HG02938 (cell line): ENCODE measurements around the gene LRWD1.
"Not testable (repeated sequence)": the region's sequence is repeated elsewhere in the genome, so short reads cannot be mapped to it uniquely, and the experiment has no call there.

Experiments
- ATAC-seq: cut with Tn5 transposase; IDR thresholded peaks from one replicate; pipeline ENCODE4 v1.9.1; 2021; ENCODE audit warnings: mild to moderate bottlenecking, moderate library complexity; ENCODE audit not compliant: unreplicated experiment

LRWD1 gene

DNA sequence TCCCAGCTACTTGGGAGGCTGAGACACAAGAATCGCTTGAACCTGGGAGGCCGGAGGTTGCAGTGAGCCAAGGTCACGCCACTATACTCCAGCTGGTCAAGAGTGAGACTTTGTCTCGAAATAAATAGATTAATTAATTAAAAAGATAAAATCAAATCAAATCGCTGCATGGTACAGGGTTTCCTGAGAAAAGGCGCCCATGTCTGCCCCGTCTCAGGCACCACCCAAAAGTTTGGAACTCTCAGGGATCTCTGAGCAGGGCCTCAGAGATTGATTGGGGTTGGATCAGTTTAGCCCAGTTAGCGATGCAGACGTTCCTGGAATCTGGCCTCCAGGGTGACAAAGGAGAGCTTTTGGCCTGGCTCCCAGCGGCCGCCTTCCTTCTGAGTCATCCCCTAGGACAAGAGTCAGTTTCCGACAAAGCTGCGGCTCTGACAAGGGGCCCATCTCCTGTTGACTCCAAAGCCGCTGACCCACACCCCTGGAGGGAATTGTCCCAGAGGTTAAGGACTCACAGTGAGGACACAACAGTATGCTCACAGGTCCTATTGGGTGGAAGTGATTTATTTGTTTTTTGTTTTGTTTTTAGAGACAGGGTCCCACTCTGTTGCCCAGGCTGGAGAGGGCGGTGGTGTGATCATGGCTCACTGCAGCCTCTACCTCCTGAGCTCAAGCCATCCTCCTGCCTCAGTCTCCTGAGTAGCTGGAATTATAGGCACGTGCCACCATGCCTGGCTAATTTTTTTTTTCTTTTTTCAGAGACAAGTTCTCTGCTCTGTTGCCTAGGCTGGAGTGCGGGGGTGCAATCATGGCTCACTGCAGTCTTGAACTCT is 24.6 kb upstream of the LRWD1 start:
- no peak for ATAC-seq

DNA sequence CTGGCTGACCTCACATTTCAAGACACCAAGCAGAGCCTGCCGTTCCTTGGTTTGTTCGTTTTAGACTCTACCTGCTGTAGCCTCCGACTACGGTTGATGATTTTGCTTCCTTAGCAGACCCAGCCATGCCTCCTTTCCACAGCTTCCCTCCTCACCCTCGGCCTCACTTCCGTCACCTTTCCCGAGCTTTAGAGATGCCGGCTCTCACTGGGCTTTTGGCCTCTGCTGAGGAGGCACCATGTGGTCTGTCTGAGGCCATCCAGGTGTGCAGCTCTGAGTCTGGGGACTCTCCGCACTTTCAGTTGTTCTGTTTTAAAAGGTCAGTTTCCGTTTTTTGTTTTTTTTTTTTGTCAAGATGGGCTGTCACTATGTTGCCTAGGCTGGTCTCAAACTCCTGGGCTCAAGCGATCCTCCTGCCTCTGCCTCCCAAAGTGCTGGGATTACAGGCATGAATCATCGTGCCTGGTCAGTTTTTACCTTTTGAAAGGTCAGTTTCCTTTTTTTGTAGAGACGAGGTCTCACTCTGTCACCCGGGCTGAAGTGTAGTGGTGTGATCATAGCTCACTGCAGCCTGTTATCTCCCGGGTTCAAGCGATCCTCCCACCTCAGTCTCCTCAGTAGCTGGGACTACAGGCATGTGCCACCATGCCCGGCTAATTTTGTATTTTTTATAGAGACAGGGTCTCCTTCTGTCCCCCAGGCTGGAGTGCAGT is 19.7 kb upstream of the LRWD1 start:
- ATAC-seq: peak; percentile 42

DNA sequence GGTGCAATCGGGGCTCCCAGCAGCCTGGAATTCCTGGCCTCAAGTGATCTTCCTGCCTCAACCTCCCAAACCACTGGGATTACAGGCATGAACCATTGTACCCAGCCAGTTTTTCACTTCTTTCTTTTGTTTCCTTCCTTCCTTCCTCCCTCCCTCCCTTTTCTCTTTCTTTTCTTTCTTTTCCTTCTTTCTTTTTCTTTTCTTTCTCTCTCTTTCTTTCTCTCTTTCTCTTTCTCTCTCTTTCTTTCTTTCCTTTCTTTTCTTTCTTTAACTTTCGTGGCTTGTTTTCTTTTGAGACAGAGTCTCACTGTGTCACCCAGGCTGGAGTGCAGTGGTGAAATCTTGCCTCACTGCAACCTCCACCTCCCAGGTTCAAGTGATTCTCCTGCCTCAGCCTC is 19.1 kb upstream of the LRWD1 start:
- ATAC-seq: no peak

DNA sequence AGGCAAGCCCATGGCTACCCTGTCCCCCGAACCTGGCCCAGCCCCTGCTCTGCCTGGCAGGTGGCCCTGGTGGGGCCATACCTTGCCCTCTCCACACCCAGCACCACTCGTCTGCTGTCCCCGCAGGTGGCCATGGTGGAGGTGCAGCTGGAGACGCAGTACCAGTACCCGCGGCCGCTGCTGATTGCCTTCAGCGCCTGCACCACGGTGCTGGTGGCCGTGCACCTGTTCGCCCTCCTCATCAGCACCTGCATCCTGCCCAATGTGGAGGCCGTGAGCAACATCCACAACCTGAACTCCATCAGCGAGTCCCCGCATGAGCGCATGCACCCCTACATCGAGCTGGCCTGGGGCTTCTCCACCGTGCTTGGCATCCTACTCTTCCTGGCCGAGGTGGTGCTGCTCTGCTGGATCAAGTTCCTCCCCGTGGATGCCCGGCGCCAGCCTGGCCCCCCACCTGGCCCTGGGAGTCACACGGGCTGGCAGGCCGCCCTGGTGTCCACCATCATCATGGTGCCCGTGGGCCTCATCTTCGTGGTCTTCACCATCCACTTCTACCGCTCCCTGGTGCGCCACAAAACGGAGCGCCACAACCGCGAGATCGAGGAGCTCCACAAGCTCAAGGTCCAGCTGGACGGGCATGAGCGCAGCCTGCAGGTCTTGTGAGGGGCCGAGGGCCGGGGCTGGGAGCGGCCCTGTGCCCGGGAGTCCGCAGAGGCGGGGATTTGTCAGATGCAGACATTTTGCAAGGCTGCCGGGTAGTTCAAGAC is 18.2 kb upstream of the LRWD1 start:
- no peak for ATAC-seq

DNA sequence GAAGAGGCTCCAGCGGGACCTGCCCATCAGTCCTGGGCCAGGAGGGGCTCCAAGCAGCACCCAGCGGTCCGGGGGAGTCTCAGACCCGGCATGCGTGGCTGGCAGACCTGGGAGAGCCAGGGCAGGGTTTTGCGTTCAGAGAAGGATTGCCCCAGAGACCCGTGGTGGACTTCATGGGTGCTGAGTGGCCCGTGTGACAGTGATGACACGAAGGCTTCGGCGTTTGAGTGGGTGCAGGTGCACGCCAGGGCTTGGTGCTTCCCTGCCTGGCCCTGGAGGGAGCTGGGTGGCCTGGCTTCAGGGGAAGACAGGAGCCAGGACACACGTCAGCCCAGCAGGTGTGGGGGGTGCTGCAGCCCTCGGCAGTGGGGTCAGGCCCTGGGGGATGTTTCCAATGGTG is 17.5 kb upstream of the LRWD1 start:
- no peak for ATAC-seq

DNA sequence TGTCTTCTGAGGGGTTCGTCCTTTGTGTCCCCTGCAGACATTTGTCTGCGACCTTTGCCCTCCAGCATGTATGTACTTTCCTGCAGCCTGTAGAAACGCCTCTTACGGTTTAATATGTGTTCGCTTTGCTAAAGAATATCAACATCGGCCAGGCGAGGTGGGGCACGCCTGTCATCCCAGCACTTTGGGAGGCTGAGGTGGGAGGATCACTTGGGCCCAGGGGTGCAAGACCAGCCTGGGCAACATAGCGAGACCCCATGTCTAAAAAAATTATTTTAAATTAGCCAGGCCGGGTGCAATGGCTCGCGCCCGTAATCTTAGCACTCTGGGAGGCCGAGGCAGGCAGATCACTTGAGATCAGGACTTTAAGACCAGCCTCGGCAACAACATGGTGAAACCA is 15.6 kb upstream of the LRWD1 start:
- ATAC-seq: no peak

DNA sequence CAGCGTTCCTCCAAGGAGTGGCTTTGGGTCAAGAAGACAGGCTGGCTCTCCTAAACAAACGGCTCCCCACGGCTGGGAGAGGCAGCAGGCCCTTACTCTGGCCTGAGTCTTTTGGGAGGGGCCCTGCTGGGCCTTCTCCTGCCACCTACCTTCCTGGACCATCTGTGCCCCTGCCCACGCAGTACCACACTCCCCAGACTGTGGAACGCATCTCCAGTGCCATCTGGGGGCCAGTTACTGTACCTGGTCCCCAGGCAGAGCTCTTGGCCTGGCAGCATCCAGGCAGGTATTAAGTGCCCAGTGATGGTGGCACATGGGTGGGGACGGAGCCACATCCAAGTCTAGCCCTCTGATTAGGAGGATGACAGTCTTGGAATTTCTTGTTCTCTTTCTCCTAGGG is 14.5 kb upstream of the LRWD1 start:
- no peak for ATAC-seq

DNA sequence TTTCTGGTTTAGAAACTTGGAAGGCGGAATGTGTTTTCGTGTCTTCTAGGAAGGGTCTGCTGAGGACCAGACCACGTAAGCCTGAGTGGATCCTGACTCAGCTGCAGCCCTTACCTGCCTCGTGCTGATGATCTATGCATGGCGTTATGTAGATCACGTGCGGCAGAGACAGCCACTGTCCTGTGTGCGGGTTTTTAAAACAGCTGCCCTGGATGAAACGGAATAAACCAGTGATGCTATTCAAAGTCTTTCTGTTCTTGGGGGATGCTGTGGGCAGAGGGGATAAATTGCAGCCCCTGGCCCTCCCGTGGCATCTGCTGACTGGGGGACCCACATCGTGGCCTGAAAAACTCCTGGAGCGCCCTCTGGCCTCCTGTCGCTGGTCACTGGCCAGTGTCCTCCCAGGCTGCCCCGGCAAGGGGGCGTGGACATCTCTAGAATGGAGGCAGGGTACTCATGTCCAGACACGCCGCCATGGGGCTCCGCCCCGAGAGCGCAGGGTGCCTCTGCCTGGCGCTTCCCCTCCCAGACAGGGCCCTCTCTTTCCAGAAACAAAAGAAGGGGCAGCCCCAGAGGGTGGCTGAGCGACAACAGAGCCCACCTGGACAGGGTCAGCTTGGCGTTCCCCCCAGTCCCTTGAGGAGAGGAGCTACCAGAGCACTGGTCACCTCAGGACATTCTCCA is 13.3 kb upstream of the LRWD1 start:
- ATAC-seq: no peak

DNA sequence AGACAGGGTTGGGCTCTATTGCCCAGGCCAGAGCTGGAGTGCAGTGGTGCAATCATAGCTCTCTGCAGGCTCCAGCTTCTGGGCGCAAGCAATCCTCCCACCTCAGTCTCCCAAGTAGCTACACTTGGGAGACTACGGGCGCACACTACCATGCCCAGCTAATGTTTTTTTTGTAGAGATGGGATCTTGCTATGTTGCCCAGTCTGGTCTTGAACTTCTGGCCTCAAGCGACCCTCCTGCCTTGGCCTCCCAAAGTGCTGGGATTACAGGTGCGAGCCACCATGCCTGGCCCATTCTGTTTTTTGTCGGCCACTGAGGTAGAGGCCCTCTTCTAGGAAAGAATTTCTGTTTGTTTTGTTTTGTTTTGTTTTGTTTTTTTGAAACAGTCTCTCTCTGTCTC is 12.3 kb upstream of the LRWD1 start:
- ATAC-seq: no peak

DNA sequence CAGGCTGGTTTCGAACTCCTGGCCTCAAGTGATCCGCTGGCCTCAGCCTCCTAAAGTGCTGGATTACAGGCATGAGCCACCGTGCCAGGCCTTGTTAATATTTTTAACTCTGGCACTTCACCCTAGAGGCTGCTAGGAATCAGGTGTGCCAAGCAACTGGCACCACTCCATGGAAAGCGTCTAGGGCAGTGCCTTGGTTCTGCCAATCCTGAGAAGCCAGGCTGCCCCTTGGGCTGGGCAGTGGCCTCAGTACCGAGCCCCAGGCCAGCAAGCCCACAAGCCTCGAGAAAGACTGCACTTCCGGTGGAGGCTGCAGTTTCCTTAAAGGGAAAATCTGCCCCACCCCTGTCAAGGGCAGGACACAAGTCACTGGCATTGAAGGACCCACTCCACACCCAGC is 11.5 kb upstream of the LRWD1 start:
- ATAC-seq: no peak

DNA sequence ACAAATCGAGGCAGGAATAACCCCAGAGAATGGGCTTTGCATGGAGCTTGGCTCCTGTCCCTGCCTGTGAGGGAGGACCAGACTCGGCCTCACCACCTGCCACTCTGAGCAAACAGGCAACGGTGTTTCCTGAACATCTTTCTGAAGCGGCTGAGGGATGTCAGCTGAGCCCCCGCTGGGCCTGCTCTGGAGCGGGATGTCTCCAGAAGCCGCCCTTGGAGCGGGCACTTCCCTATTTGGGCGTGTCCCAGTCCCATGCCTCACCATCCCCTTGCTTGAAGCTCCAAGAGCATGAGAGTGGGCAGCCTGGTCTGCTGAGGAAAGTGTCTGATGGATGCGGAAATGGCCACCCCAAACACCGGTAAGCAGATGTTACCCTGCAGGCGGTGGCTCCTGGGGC is 10.3 kb upstream of the LRWD1 start:
- ATAC-seq: no peak

DNA sequence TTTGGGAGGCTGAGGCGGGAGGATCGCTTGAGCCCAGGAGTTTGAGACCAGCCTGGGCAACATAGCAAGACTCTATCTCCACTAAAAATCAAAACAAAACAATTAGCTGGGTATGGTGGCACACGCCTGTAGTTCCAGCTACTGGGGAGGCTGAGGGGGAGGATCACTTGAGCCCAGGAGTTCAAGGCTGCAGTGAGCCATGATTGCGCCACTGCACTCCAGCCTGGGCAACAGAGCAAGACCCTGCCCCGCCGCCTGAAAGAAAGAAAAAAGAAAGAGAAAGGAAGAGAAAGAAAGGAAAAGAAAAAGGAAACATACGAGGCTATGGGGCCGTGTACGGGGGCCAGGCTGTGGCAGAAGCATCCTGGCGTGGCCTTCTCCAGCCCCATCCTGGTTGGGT is 9.9 kb upstream of the LRWD1 start:
- ATAC-seq: not testable (repeated sequence)

DNA sequence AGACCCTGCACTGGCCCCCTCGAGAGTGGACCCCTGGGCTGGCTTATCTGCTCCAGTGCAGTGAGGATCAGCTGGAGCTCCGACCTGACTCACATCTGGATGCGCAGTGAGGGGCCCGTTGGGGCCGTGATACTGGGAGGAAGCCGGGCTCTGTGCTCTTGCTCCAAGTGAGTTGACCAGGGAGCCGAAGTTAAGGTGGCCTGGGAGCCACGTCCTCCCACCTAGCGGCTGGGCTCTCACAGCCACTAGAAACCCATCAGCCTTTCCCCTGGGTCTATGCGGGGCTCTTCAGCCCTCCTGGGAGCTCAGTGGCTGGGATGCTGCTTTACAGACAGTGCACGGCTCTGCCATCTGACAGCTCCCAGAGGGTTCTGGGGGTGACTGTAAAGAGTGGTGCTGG is 9.2 kb upstream of the LRWD1 start:
- ATAC-seq: no peak

DNA sequence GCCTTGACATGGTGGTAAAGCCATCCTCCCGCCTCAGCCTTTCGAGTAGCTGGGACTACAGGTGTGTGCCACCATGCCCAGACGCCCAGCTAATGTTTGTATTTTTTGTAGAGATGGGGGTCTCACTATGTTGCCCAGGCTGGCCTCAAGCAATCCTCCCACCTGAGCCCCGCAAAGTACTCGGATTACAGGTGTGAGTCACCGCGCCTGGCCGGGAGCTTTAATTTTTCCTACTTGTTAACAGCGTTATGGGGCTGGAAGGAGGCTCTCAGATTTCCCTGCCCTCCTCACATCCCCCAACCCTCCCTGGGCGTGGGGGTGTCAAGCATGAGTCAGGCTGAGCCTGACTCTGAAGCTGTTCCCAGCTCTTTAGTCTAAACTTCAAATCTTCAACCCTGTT is 8.5 kb upstream of the LRWD1 start:
- ATAC-seq: no peak

DNA sequence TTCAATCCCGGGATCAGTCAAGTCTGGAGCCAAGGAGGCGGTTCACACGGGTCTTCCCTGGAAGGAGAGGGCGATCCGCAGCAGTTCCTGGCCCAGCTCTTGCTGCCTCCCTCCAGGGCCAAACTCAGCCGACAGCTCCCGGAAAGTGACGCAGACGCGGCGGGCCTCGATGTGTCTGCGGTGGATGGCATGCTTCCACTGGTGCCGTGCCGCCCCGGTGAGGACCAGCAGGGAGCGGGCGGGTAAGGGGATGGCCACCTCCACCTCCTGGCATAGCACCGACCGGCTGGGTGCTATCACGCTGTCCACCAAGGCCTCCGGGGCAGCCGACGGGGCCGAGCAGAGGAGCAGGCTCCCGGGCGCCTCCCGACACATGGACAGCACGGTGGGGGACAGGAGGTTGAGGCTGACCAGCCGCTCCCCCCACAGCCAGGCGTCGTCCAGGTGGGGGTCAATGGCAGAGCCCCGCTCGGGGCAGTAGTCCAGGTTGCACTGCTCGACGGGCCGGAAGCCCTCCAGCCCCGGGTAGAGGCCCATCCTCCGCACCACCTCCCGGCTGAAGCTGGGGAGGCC is 7.3 kb upstream of the LRWD1 start:
- no peak for ATAC-seq

DNA sequence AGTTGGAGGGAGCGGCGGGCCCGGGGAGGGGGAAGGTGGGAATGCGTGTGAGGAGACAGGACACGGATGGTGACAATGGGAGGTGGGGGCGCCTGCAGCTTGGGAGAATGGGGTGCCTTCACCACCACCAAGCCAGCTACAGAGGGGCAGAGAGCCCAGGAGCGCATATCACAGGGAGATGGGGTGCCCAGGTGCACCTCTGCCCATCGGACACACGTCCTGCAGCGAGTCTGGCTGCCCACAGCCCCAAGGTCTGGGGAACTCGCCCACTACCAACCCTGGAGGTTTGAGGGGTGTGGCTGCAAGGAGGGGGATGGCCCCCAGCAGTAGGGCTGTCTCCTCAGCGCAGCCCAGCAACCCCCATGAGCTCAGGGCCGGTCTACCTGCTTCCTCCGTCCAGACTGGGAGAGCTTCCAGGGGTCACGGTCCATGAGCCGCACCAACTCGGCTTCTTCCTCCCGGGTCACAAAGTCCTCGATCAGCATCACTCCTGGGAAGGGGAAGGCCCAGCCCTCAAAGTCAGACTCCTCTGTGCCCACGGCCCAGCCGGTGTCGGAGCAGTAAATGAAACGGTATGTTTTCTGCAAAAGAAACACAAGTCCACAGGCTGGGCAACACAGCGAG is 5.5 kb upstream of the LRWD1 start:
- ATAC-seq: no peak

DNA sequence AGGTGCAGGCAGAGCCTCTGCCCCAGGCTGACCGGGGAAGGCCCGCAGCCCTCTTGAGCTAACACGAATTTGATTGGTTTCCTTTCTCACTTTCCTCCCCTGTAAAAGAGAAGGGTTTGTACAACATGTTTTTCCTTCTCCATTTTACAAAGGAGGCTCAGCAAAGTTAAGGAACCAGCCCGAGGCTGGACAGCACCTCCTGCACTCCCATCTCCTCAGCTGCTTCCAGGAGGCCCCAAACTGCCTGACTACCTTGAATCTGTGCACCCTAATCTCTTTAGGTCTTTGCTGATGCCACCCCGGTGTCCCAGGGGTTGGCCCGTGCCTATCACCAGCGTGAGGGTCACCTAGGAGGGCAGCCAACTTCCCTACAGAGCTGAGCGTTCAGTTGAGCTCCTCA is 4.3 kb upstream of the LRWD1 start:
- no peak for ATAC-seq

DNA sequence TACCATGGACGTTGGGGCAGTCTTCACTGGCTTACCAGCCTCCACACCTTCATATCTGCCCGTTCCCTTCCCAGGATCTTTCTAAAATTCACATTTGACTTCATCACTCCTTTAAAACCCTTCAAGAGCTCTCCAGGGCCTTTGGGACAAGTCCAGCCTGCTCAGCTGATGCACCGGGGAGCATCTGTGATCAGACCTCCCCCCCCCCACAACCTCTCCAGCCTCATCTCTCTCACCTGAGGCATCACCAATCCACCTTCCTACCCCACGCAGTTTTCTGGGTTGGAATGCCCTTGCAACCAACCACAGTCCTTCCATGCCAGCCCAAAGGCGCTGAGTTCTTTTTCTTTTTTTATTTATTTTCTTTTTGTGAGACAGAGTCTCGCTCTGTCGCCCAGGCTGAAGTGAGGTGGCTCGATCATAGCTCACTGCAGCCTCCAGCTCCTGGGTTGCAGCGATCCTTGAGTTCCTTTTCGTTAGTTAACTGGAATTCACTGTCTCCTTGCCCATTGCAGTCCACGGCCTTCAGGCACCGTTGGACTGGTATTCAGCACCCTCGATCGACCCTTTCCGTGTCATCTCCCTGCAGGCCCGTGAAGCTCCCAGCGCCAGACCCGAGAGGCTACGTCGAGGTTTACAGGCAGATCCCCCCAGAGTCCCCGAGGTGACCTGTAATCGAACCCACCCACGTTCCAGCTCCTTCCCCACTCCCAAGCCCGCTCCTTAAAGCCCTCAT is 775 bp upstream of the LRWD1 start:
- ATAC-seq: no peak

DNA sequence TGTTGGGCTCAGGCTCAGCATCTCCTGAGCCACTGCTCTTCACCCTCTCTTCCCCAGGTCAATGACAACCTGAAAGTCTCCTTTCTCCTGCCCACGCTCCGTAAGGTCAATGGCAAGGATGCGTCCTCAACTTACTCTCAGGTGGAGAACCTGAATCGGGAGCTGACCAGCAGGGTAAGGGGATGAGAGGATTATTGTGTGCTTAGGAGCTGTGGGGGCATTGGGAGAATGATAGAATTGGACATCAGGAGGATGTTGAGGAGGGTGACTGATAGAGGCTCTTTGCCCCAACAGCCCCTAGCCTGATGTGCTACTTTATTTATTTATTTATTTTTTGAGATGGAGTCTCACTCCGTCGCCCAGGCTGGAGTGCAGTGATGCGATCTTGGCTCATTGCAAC is 1.3 kb downstream of the LRWD1 start:
- no peak for ATAC-seq
